NCI-H345 treated with DMSO at 0.1 percent for 48 hours (cell line): Measurements from ENCODE around the gene RNGTT.
"Not testable (repeated sequence)": the region's sequence is repeated elsewhere in the genome, so short reads cannot be mapped to it uniquely, and the experiment has no call there.

Experiments
- DNase-seq: peaks from one replicate; lab custom pipeline; 2025; ENCODE audit not compliant: unreplicated experiment; lab: John Stamatoyannopoulos, UW

The RNGTT gene

GRCh38 chr6:88869263-88870020 is 94.0 kb downstream of the RNGTT start:
- DNase-seq, result no peak

DNA sequence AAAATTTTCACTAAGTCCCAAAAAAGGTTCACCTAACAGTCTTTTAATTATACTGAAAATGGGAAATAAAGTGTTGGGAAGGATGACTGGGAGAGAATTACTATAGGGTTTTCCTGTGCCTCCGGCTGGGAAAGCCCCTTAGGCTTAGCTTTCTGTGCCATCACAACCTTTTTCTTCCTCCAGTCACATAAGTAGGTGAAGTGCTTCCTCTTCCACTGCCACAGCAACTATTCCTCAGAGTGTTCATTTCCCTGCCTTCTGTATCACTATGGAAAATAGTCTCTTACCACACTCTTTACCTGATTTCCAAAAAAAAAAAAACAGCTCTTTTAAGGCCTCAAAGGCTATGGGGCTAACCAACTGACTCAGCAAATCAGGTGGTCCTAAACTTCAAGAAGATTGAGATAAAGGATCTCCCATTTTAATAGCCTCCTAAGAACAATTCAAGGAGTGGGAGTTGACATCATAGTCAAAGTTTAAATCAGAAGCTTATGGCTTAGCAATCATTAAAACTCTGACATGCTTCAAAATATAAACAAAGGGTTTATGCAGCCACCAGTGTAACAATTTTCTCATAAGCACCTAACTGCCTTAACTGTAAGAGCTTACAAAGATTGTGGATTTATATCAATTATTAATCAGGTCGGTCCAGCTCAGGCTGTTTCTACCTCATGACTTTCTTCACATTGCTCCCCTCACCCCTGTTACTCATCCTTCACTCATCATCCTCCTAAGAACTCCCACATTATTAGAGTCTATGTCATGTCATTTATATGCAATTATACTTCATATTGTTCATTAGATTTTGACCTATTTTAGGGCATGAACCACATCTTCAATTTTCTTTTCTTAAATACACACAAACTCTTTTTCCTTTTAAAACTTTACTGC is 95.3 kb downstream of the RNGTT start:
- DNase-seq, result no peak

- no peak for DNase-seq
Measured at GRCh38 chr6:88866856-88867255, 96.6 kb downstream of the RNGTT start.

- DNase-seq, result no peak
Measured at GRCh38 chr6:88865275-88865674, 98.1 kb downstream of the RNGTT start.

- no peak for DNase-seq
Measured at GRCh38 chr6:88864359-88865054, 98.9 kb downstream of the RNGTT start.

DNA sequence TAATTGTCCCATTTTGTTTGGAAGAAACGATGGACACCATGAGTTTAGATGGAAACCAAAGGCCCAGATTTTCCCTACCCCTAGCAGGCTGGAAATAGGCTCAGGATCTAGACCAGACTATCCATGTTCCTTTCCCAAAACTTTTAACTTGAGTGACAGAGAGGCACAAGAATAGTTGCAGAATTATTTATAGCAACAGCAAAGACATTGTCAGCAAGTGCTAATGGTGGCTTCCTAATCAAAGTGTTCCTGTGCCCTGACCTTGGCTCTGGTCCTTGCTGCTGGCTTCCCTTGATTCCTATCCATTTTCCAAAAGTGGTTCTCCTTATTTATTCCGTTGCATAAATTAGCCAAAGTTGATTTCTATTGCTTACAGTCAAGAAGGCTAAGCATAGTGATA is 103.1 kb downstream of the RNGTT start:
- no peak for DNase-seq

DNA sequence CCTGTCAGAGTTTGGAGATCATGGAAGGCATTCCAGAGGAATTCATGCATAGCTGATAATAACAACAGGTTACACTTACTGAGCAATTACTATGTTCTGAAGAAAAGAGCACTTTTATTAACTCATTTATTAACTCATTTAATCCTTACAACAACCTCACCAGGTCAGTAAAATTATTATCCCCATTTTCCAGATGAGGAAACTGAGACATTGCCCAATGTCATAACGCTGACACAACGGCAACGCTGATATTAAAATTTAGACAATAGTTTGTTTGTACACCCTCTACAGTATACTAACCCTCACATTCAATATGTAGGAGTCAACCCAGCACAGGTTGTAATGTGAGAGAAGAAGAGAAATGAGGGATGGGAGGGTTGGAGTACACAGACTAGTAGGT is 105.0 kb downstream of the RNGTT start:
- DNase-seq, result no peak

GRCh38 chr6:88856566-88856965 is 106.9 kb downstream of the RNGTT start:
- DNase-seq, result no peak

DNA sequence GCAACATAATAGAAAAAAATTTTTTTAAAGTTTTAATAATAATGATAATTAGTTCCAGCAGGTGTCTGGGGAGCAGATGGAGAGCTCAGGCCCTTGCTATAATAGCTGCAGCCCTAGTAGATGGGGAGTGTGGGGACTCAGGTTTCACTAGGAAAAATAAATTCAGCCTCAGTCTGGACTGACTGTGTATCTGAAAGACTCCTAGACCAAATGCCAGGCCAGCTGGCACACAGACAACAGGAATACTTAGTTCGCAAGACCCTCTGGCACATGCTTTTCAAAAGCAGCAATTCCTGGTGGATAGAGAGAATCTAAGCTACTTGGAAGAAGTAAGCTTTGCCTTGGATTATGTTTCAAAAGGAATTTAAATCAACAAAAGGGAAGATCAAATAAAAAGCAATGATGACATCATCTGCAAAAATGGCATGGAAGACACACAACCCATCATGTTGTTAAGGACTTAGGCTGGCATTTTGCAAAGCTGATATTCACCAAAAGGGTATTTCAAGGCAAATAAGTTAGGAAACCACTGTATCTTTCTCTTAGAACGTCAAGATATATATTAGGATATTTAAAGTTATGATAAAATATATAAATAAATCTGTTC is 107.8 kb downstream of the RNGTT start:
- DNase-seq, result no peak

DNA sequence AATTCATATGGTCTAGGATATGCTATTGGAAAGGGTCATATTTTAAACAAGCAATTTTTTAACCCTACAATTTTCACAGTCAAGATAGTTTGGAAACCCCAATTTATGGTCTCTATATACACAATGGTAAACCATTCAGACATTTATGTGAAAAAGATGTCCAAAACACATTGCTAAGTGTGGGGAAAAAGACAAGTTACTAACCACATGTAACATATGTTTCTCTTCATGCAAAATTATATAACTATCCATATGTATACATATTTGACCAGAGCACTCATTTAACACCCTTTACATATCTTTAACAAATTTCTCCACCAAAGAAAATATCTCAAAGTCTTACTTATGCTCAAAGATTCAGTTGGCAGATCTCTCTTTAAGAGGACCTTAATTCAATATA is 110.6 kb downstream of the RNGTT start:
- no peak for DNase-seq

- DNase-seq, result no peak
Measured at GRCh38 chr6:88852000-88852399, 111.4 kb downstream of the RNGTT start.

DNA sequence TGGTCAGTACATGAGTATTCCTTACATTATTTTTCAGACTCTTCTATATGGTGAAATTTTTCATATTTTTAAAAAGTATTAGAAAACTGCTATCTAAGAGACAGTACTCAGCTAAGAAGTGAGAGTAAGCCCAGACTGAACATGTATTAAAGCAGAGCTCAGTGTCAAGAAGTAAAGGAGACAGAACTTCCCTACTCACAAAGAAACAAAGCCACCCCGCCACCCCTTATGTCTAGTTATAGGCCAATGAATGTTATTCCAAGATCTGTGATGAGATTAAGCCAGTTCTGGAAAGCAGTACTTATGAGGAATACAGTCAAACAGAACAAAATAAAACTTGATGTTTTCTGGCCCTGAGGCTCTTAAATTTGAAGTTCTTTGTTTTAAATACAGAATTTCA is 114.5 kb downstream of the RNGTT start:
- DNase-seq, result no peak

GRCh38 chr6:88843040-88843439 is 120.4 kb downstream of the RNGTT start:
- no peak for DNase-seq

DNA sequence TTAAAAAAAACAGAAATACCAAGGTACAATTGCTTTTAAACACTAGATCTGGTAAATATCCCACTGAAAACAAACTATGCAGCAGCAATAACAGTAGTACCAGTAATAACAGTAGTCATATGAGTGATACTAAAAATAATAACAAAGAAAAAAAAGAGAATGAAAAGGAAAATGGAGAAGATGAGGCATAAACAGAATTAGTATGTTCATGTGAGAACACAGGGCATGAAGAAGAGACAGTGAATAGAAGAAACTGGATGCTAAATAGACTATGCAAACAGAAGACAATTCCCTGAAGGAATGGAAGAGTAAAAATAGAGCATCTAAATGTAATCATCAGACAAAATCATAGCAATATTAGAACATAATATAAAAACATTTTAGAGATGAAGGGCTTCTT is 121.1 kb downstream of the RNGTT start:
- no peak for DNase-seq

GRCh38 chr6:88840796-88841539 is 122.5 kb downstream of the RNGTT start:
- DNase-seq, result no peak

GRCh38 chr6:88840289-88840688 is 123.1 kb downstream of the RNGTT start:
- DNase-seq, result no peak

- DNase-seq, result no peak
Measured at GRCh38 chr6:88839280-88839679, 124.1 kb downstream of the RNGTT start.

DNA sequence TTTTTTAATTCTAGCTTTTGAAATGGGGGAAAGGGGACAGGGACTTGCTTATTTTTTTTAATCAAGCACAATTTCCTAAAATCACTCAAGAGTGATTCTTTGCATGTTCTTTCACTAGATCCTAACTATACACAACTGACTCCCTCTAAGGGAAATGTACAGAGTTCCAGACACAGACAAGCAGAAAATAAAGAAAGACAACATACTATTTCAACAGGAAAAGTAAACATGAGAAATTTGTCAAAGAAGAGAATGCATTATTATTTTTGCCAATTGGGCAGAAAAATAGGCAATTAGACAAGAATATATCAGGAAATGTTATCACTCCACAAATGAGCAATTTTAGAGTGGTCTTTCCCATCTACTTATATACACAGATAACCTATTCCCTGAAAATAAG is 128.2 kb downstream of the RNGTT start:
- DNase-seq, result no peak

DNA sequence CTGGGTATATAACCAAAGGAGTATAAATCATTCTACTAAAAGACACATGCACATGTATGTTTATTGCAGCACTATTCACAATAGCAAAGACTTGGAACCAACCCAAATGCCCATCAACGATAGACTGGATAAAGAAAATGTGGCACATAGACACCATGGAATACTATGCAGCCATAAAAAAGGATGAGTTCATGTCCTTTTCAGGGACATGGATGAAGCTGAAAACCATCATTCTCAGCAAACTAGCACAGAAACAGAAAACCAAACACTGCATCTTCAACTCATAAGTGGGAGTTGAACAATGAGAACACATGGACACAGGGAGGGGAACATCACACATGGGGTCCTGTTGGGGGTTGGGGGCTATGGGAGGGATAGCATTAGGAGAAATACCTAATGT is 130.3 kb downstream of the RNGTT start:
- not testable (repeated sequence) for DNase-seq

DNA sequence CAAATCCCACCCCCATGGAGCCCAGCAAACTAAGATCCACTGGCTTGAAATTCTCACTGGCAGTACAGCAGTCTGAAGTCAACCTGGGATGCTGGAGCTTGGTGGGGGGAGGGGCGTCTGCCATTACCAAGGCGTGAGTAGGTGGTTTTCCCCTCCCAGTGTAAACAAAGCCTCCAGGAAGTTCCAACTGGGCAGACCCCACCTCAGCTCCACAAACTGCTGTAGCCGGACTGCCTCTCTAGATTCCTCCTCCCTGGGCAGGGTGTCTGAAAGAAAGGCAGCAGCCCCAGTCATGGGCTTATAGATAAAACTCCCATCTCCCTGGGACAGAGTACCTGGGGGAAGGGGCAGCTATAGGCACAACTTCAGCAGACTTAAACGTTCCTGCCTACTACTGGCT is 135.8 kb downstream of the RNGTT start:
- not testable (repeated sequence) for DNase-seq

DNA sequence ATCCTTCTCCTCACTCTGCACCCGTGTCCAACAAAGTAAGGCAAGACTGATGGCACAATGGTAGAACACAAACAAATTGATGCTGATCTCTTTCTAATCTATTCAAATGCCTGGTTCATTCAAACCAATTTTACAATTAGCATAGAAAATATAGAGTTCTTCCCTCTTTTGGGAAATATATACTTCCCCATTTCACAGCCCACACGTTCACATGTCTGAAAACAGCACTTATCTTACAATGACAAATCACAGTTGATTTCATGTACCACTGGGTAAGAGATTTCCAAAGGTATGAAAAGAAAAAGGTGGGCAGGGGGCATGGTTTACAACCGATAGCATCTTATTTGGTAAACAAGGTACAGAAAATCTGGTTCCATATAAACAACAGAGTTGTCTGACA is 137.6 kb downstream of the RNGTT start:
- no peak for DNase-seq
